PC-3 (cell line): ENCODE data around the gene TNXB. TPM values are rescaled to one million over a fixed set of nuclear protein-coding genes. Genes with fewer than 3 reads are reported as not detected.
A peak's percentile ranks its signal among the peaks of the same experiment; 100 is the strongest.
"Not testable (repeated sequence)": the region's sequence is repeated elsewhere in the genome, so short reads cannot be mapped to it uniquely, and the experiment has no call there.

Experiments
- ATAC-seq: fragments of 200-7000 bp; cut with Tn5 transposase; 2 replicates; pipeline ENCODE4 v1.9.1; 2020; ENCODE audit warnings: mild to moderate bottlenecking, moderate library complexity
- BruUV-seq: library from RNA; stranded (reverse); fragments of 400-500 nt; replicated peaks from 2 replicates; lab custom pipeline; 2021; lab: Mats Ljungman, UMichigan
- CTCF ChIA-PET: fragments of 300-600 bp; sonication (Branson Sonifier 250); formaldehyde crosslinking; loops from one replicate; lab custom pipeline; 2022; ENCODE audit warnings: antibody characterized with exemption; lab: Charles Lee
- POLR2A ChIA-PET: fragments of 300-600 bp; sonication (Branson Sonifier 250); formaldehyde crosslinking; loops from one replicate; lab custom pipeline; 2022; ENCODE audit warnings: antibody characterized with exemption; ENCODE audit not compliant: unreplicated experiment; lab: Charles Lee
- DNase-seq: peaks from one replicate; pipeline ENCODE4 v3.0.0-alpha.2; 2015
- H2AFZ ChIP-seq: fragments of 300-600 bp; sonication (generic); 2 replicates; pipeline ENCODE4 v1.6.0; 2016; ENCODE audit warnings: antibody characterized with exemption, low read length
- H3F3A ChIP-seq: fragments of 300-600 bp; sonication (generic); one replicate; pipeline ENCODE4 v1.6.0; 2017; ENCODE audit warnings: antibody characterized with exemption, low read length, control low read depth, mild to moderate bottlenecking; ENCODE audit not compliant: unreplicated experiment
- H3K27ac ChIP-seq: fragments of 300-600 bp; sonication (generic); 2 replicates; pipeline ENCODE4 v1.5.1; 2016; ENCODE audit warnings: mild to moderate bottlenecking, low read length
- H3K27me3 ChIP-seq: fragments of 300-600 bp; sonication (generic); 2 replicates; pipeline ENCODE4 v1.6.1; 2016; ENCODE audit warnings: low read length, mixed read lengths
- H3K36me3 ChIP-seq: fragments of 300-600 bp; sonication (generic); 2 replicates; pipeline ENCODE4 v1.6.1; 2016; ENCODE audit warnings: low read depth, mixed run types, low read length, mixed read lengths
- H3K4me1 ChIP-seq: fragments of 300-600 bp; sonication (generic); 2 replicates; pipeline ENCODE4 v1.5.1; 2016; ENCODE audit warnings: low read length; ENCODE audit not compliant: insufficient read depth
- H3K4me2 ChIP-seq: fragments of 300-600 bp; sonication (generic); 2 replicates; pipeline ENCODE4 v1.6.0; 2016; ENCODE audit warnings: low read length
- H3K4me3 ChIP-seq: fragments of 300-600 bp; sonication (generic); 2 replicates; pipeline ENCODE4 v1.5.1; 2016; ENCODE audit warnings: mild to moderate bottlenecking, low read length, mixed read lengths
- H3K79me2 ChIP-seq: fragments of 300-600 bp; sonication (generic); 2 replicates; pipeline ENCODE4 v1.6.1; 2017; ENCODE audit warnings: low read length, mixed read lengths
- H3K9ac ChIP-seq: fragments of 300-600 bp; sonication (generic); 2 replicates; pipeline ENCODE4 v1.6.0; 2016; ENCODE audit warnings: mild to moderate bottlenecking, low read length
- H3K9me2 ChIP-seq: fragments of 300-600 bp; sonication (generic); replicated peaks from 2 replicates; pipeline ENCODE4 v1.6.1; 2016; ENCODE audit warnings: mixed run types, low read length, mixed read lengths
- H3K9me3 ChIP-seq: fragments of 300-600 bp; sonication (generic); 2 replicates; pipeline ENCODE4 v1.6.1; 2016; ENCODE audit warnings: low read length, mixed read lengths
- H4K20me1 ChIP-seq: fragments of 300-600 bp; sonication (generic); 2 replicates; pipeline ENCODE4 v1.6.1; 2016; ENCODE audit warnings: low read length, mixed read lengths
- EZH2 ChIP-seq: fragments of 300-600 bp; sonication (generic); IDR thresholded peaks from one replicate; pipeline ENCODE4 v1.6.1; 2017; ENCODE audit warnings: antibody characterized with exemption, mild to moderate bottlenecking, low read length; ENCODE audit not compliant: unreplicated experiment
- EZH2phosphoT487 ChIP-seq: fragments of 300-600 bp; sonication (generic); IDR thresholded peaks from 2 replicates; pipeline ENCODE4 v1.6.1; 2018; ENCODE audit warnings: mild to moderate bottlenecking, antibody characterized with exemption, low read length, borderline replicate concordance
- intact Hi-C: fragments of 100-400 bp; cut with micrococcal nuclease; formaldehyde crosslinking; loops from 2 replicates; pipeline ENCODE4 v1.9.0; 2023
- total RNA-seq: library from RNA; depleted of rRNA; stranded (reverse); fragments of >200 nt; gene quantifications from 2 replicates; pipeline ENCODE4 v1.2.3, GENCODE V29; 2014
- TF ChIP-seq, protein P1 (sequence below): fragments of 300-600 bp; sonication (generic); conservative IDR thresholded peaks from 2 replicates; pipeline ENCODE4 v1.5.1; 2017; ENCODE audit warnings: antibody characterized with exemption, low read depth, mild to moderate bottlenecking, low read length

The TNXB gene
- total RNA-seq, 1 experiment from 2014 or later, result 2.9 TPM

DNA sequence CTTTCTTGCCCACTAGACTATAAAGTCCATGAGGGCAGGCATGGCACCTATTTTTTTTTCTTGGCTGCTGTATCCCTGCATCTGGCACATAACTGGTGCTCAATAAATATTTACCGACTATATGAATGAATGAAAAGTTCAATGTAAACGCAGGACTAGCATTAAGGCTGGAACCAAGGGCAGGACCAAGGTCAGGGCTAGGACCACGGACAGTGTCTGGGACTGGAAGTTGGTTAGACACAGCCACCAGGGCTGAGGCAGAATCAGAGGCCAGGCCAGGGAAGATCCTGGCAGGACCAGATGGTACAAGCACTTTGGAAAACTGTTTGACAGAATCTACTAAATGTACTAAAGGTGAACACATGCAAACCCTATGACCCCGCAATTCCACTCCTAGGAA, 3.7 kb downstream of the TNXB start:
- ChIA-PET CTCF (no interaction called here), POLR2A (no interaction called here)
- H3K9me2 ChIP-seq, result no peaks in the 10 kb centered on the region
- H3K27ac ChIP-seq, result no peak overlapping the region
- ATAC-seq, result no peak
- no peak overlapping the region for H3K4me2 ChIP-seq
- H3K4me3 ChIP-seq, result no peak overlapping the region
- no TSS peak for BruUV-seq
- TF ChIP-seq EZH2 (no peak), EZH2phosphoT487 (no peak)
- TF ChIP-seq, protein P1, sequence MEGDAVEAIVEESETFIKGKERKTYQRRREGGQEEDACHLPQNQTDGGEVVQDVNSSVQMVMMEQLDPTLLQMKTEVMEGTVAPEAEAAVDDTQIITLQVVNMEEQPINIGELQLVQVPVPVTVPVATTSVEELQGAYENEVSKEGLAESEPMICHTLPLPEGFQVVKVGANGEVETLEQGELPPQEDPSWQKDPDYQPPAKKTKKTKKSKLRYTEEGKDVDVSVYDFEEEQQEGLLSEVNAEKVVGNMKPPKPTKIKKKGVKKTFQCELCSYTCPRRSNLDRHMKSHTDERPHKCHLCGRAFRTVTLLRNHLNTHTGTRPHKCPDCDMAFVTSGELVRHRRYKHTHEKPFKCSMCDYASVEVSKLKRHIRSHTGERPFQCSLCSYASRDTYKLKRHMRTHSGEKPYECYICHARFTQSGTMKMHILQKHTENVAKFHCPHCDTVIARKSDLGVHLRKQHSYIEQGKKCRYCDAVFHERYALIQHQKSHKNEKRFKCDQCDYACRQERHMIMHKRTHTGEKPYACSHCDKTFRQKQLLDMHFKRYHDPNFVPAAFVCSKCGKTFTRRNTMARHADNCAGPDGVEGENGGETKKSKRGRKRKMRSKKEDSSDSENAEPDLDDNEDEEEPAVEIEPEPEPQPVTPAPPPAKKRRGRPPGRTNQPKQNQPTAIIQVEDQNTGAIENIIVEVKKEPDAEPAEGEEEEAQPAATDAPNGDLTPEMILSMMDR, result no peak
- peaks cover 25% of the 10 kb centered on the region for H3K4me1 ChIP-seq
- no peaks in the 10 kb centered on the region for H4K20me1 ChIP-seq
- H3K9me3 ChIP-seq, result no peaks in the 10 kb centered on the region
- no peaks in the 10 kb centered on the region for H3K36me3 ChIP-seq
- H3F3A ChIP-seq, result no peaks in the 10 kb centered on the region
- H3K27me3 ChIP-seq, result no peaks in the 10 kb centered on the region
- peak; percentile 34 for DNase-seq
- intact Hi-C loops, result no loop called here
- H3K79me2 ChIP-seq, result no peaks in the 10 kb centered on the region
- no peak overlapping the region for H3K9ac ChIP-seq
- H2AFZ ChIP-seq, result no peak overlapping the region

DNA sequence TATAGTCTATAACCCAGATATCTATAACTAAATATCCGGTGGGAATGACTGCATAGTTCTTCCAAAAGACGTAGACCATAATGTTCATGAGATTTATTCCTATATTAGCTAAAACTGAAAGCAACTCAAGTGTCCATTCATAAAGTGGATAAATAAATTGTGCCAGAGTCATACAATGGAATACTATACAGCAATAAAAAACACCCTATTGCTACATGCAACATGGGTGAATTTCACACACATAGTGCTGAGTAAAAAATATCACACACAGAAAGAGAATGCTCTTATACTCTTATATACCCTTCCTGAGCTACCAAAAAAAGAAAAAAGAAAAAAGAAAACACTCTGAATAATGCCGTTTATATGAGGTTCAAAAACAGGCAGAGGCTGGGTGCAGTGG, 6.9 kb downstream of the TNXB start:
- ATAC-seq (no peak), DNase-seq (no peak)
- H3K4me2 ChIP-seq, result no peak overlapping the region
- H3K36me3 ChIP-seq, result no peaks in the 10 kb centered on the region
- intact Hi-C loops, result no loop called here
- TF ChIP-seq EZH2 (no peak), EZH2phosphoT487 (no peak)
- TF ChIP-seq, protein P1, result no peak
- H3K9ac ChIP-seq, result no peak overlapping the region
- CTCF ChIA-PET, result no interaction called here
- no peak overlapping the region for H3K4me3 ChIP-seq
- H3K79me2 ChIP-seq, result no peaks in the 10 kb centered on the region
- no peaks in the 10 kb centered on the region for H4K20me1 ChIP-seq
- peaks cover 6% of the 10 kb centered on the region for H3K4me1 ChIP-seq
- no peaks in the 10 kb centered on the region for H3K9me3 ChIP-seq
- no peak overlapping the region for H2AFZ ChIP-seq
- BruUV-seq, result no TSS peak
- no peaks in the 10 kb centered on the region for H3K9me2 ChIP-seq
- POLR2A ChIA-PET, result no interaction called here
- no peaks in the 10 kb centered on the region for H3K27me3 ChIP-seq
- H3K27ac ChIP-seq, result no peak overlapping the region
- H3F3A ChIP-seq, result no peaks in the 10 kb centered on the region

DNA sequence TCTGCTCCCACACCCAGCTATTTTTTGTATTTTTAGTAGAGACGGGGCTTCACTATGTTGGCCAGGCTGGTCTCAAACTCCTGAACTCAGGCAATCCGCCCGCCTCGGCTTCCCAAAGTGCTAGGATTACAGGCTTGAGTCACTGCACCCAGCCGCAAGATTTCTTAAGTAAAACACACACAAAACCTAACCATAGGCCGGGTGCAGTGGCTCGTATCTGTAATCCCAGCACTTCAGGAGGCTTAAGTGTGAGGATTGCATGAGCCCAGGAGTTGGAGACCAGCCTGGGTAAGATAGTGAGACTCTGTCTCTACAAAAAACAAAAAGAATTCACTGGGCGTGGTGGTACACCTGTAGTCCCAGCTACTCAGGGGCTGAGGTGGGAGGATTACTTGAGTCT, 8.9 kb downstream of the TNXB start:
- H3K27ac ChIP-seq, H3K27me3 ChIP-seq, H3K9me3 ChIP-seq, H2AFZ ChIP-seq, H3F3A ChIP-seq, H3K4me2 ChIP-seq, CTCF ChIA-PET, DNase-seq, H3K9me2 ChIP-seq, intact Hi-C loops, H3K4me1 ChIP-seq, H4K20me1 ChIP-seq, H3K4me3 ChIP-seq, H3K9ac ChIP-seq, H3K36me3 ChIP-seq, POLR2A ChIA-PET, ATAC-seq, H3K79me2 ChIP-seq, BruUV-seq: not testable (repeated sequence)
